ENCODE data around the gene GUF1. TPM values are rescaled to one million over a fixed set of nuclear protein-coding genes. Genes with fewer than 3 reads are reported as not detected.

Gene GUF1
- total RNA-seq, 1 donor from 2014 or later, result 22.4 TPM

DNA sequence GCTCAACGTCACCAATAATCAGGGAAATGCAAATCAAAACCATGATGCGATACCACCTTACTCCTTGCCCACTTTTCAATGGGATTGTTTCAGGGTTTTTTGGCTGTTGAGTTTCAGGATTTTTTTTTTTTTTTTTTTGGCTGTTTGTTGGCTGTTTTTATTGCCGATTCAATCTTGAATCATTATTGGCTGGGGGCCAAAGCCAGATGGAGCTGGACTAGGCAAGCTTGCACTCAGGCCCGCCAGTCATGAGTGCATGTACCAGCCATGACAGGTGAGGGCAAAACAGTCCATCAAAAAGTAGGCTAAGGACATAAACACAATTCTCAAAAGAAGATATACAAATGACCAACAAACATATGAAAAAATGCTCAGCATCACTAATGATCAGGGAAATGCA lies 40.1 kb upstream of the GUF1 start:
- H3K27me3 ChIP-seq (ENCODE audit: low read depth), result no peaks in the 10 kb centered on the region
- no peaks in the 10 kb centered on the region for H3K36me3 ChIP-seq
- no peak overlapping the region for H3K4me3 ChIP-seq
- H3K4me1 ChIP-seq, result no peaks in the 10 kb centered on the region
- intact Hi-C loops (cut with micrococcal nuclease), result no loop called here
- peaks cover 4% of the 10 kb centered on the region for H3K9me3 ChIP-seq (replicated peaks)
- no peak overlapping the region for H3K27ac ChIP-seq (replicated peaks)
- TF ChIP-seq, protein P1, sequence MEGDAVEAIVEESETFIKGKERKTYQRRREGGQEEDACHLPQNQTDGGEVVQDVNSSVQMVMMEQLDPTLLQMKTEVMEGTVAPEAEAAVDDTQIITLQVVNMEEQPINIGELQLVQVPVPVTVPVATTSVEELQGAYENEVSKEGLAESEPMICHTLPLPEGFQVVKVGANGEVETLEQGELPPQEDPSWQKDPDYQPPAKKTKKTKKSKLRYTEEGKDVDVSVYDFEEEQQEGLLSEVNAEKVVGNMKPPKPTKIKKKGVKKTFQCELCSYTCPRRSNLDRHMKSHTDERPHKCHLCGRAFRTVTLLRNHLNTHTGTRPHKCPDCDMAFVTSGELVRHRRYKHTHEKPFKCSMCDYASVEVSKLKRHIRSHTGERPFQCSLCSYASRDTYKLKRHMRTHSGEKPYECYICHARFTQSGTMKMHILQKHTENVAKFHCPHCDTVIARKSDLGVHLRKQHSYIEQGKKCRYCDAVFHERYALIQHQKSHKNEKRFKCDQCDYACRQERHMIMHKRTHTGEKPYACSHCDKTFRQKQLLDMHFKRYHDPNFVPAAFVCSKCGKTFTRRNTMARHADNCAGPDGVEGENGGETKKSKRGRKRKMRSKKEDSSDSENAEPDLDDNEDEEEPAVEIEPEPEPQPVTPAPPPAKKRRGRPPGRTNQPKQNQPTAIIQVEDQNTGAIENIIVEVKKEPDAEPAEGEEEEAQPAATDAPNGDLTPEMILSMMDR (IDR thresholded peaks at IDR 0.05; ENCODE audit: borderline replicate concordance), result no peak
- DNase-seq, result no peak

DNA sequence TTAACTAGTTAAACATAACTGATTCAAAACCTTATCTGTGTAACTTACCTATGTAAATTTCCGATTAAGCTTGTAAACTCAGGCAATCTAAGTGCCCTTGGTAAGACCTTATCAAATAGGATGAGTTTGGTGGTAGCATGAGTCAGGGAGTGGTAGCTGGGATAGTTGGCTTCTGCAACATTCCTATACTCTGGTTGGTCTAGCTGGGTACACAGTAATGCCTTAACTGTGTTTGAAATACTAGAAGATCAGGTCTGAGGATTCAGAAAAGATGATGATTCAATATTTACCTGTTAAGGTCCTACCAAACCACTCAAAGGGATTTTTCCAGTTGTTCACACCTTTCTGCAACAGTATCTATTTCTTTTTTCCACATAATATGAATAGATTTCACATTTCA lies 32.1 kb upstream of the GUF1 start:
- TF ChIP-seq, protein P1 (IDR thresholded peaks at IDR 0.05; ENCODE audit: borderline replicate concordance), result no peak
- Histone ChIP-seq H3K27me3 (ENCODE audit: low read depth) (no peaks in the 10 kb centered on the region), H3K4me3 (no peak overlapping the region), H3K4me1 (no peaks in the 10 kb centered on the region), H3K36me3 (no peaks in the 10 kb centered on the region), H3K27ac (replicated peaks) (no peak overlapping the region), H3K9me3 (replicated peaks) (peaks cover 15% of the 10 kb centered on the region)
- intact Hi-C loops (cut with micrococcal nuclease), result no loop called here
- DNase-seq, result no peak

DNA sequence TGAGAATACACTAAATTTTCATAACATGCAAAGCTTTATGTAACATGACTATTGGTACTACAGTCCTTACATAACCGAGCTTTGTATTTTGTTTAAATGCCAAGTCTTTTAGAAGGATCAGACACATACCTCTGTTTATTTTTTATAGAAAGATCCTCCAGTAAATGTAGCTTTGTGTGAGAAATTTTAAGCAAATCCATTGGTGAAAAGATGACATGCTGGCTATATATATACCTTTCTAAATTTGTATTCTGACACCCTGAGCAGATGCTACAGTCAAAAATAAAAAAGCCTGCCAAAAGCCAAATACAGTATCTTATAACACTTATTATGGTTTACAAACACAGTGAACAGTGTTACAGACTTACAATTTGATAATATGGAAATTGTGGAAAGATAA lies 26.8 kb upstream of the GUF1 start, which contains the start of gene YIPF7:
Gene YIPF7 (minus strand): TSS at position 201 of the 400 bp plus-strand sequence. CDS start 1,525 bp downstream, outside the sequence.
- H3K4me1 ChIP-seq, result no peaks in the 10 kb centered on the region
- DNase-seq, result no peak
- H3K27me3 ChIP-seq (ENCODE audit: low read depth), result no peaks in the 10 kb centered on the region
- no peak within 1 kb of the TSS for H3K27ac ChIP-seq (replicated peaks)
- no peaks in the 10 kb centered on the region for H3K9me3 ChIP-seq (replicated peaks)
- H3K4me3 ChIP-seq, result no peak within 1 kb of the TSS
- intact Hi-C loops (cut with micrococcal nuclease), result no loop called here
- no peaks in the 10 kb centered on the region for H3K36me3 ChIP-seq
- TF ChIP-seq, protein P1 (IDR thresholded peaks at IDR 0.05; ENCODE audit: borderline replicate concordance), result no peak

DNA sequence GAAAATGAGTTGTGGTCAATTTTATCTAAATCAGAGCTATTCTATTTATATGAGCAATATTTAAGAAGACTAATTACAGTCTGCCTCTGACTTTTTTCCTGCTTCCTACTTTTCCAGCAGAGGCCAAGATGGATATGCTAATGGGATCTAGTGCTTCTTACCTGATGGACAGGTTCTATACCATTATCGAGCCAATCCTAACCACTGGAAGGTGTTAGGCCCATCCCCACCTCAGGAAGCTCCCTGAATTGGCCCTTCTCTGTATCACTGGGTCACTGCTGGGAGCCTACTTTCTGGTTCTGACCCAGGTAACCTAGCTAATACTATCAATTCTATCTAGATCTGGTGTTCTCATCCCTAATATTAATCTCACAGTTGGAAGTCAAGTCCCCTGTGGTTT lies 26.2 kb upstream of the GUF1 start:
- intact Hi-C loops (cut with micrococcal nuclease), result no loop called here
- H3K4me3 ChIP-seq, result no peak overlapping the region
- H3K27ac ChIP-seq (replicated peaks), result no peak overlapping the region
- no peak for DNase-seq
- H3K27me3 ChIP-seq (ENCODE audit: low read depth), result no peaks in the 10 kb centered on the region
- H3K36me3 ChIP-seq, result no peaks in the 10 kb centered on the region
- TF ChIP-seq, protein P1 (IDR thresholded peaks at IDR 0.05; ENCODE audit: borderline replicate concordance), result no peak
- H3K9me3 ChIP-seq (replicated peaks), result no peaks in the 10 kb centered on the region
- no peaks in the 10 kb centered on the region for H3K4me1 ChIP-seq

DNA sequence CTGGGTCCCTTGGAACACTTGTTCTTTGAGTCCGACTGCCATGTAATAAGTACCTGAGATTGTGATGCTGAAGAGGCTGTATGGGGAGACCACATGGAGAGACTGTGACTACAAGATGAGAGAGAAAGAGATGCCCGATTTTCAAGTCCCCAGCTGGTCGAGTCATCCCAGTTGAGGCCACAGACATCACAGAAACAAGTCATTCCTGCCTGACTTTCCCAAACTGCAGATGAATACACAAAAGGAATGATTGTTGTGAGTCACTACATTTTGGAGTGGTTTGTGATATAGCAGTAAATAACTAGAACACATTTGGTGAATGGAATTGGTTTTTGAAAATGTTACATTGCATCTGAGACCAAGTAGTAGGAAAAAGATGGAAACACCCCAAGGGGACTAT lies 17.8 kb upstream of the GUF1 start:
- TF ChIP-seq, protein P1 (IDR thresholded peaks at IDR 0.05; ENCODE audit: borderline replicate concordance), result no peak
- H3K4me3 ChIP-seq, result no peak overlapping the region
- DNase-seq, result no peak
- H3K36me3 ChIP-seq, result no peaks in the 10 kb centered on the region
- H3K9me3 ChIP-seq (replicated peaks), result no peaks in the 10 kb centered on the region
- H3K27ac ChIP-seq (replicated peaks), result no peak overlapping the region
- H3K27me3 ChIP-seq (ENCODE audit: low read depth), result no peaks in the 10 kb centered on the region
- no peaks in the 10 kb centered on the region for H3K4me1 ChIP-seq
- intact Hi-C loops (cut with micrococcal nuclease), result no loop called here

All from left ventricle myocardium inferior (tissue), 1 donor.